Measurements from ENCODE around the gene OR6A2. TPM values are rescaled to one million over a fixed set of nuclear protein-coding genes. Genes with fewer than 3 reads are reported as not detected.

The OR6A2 gene
- total RNA-seq, 4 donors from 2014 or later, result 0.08 to 0.13 TPM; not detected in 2

DNA sequence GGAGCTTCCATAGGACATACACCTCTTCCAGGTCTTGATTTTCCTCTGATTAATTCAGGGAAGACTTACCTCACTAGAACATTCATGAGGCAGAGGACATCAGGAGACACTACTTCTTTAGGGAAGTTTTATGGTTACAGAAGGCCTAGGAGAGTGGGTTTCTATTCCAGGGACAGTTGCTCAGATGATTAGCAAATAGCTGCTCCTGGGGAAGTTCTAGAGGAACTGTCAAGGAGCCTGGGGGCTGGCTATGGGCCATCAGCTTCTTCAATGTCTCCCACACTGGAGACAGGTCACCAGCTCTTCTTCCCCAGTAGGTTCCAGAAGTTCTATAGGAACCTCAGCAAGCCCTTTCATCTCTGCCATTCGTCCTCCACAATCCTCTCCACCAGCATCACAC is 34.5 kb upstream of the OR6A2 start:
- TF ChIP-seq EP300 (IDR thresholded peaks at IDR 0.05) (no peak), POLR2A (IDR thresholded peaks at IDR 0.05) (no peak), POLR2AphosphoS5 (IDR thresholded peaks at IDR 0.05) (no peak)
- TF ChIP-seq, protein P1, sequence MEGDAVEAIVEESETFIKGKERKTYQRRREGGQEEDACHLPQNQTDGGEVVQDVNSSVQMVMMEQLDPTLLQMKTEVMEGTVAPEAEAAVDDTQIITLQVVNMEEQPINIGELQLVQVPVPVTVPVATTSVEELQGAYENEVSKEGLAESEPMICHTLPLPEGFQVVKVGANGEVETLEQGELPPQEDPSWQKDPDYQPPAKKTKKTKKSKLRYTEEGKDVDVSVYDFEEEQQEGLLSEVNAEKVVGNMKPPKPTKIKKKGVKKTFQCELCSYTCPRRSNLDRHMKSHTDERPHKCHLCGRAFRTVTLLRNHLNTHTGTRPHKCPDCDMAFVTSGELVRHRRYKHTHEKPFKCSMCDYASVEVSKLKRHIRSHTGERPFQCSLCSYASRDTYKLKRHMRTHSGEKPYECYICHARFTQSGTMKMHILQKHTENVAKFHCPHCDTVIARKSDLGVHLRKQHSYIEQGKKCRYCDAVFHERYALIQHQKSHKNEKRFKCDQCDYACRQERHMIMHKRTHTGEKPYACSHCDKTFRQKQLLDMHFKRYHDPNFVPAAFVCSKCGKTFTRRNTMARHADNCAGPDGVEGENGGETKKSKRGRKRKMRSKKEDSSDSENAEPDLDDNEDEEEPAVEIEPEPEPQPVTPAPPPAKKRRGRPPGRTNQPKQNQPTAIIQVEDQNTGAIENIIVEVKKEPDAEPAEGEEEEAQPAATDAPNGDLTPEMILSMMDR (IDR thresholded peaks at IDR 0.05), result no peak
- 60 to 82% methylated on average over 1 of the region's 1 CpG for WGBS, 2 donors (ENCODE audit: low coverage in 1 of 2)
- H3K4me3 ChIP-seq, result no peak overlapping the region
- H3K27me3 ChIP-seq, result peaks cover 3% of the 10 kb centered on the region
- H3K9me3 ChIP-seq, result no peaks in the 10 kb centered on the region
- no peak for ATAC-seq
- H3K4me1 ChIP-seq, result no peaks in the 10 kb centered on the region
- H3K36me3 ChIP-seq, result no peaks in the 10 kb centered on the region
- H3K27ac ChIP-seq, result no peak overlapping the region

DNA sequence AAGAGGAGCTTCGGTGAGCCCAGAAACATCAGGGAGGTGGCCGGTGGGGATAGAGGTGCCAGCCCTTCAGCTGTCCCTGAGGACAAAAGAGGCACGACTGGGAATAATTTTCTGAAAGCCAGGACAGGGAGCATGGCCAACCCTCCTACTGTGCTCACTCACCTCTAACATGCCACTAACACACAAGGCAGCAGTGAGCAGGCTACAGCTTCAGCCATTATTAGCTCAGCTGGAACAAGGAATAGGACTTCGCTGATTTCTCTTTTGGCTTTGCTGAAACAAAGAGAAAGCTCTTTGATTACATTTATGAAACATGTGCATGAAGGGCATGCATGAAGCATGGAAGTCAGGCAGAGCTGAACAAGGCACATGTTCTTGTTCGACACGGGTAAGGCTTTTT is 33.9 kb upstream of the OR6A2 start:
- 67% methylated on average over 4 to 6 of the region's 6 CpGs for whole genome bisulfite sequencing, 2 donors (ENCODE audit: low coverage in 1 of 2)
- H3K27me3 ChIP-seq, result peaks cover 3% of the 10 kb centered on the region
- no peak overlapping the region for H3K27ac ChIP-seq
- no peak overlapping the region for H3K4me3 ChIP-seq
- TF ChIP-seq POLR2A (IDR thresholded peaks at IDR 0.05), result no peak
- no peak for TF ChIP-seq POLR2AphosphoS5 (IDR thresholded peaks at IDR 0.05)
- no peak for TF ChIP-seq EP300 (IDR thresholded peaks at IDR 0.05)
- TF ChIP-seq, protein P1 (IDR thresholded peaks at IDR 0.05), result no peak
- no peaks in the 10 kb centered on the region for H3K9me3 ChIP-seq
- no peak for ATAC-seq
- no peaks in the 10 kb centered on the region for H3K36me3 ChIP-seq
- no peaks in the 10 kb centered on the region for H3K4me1 ChIP-seq

DNA sequence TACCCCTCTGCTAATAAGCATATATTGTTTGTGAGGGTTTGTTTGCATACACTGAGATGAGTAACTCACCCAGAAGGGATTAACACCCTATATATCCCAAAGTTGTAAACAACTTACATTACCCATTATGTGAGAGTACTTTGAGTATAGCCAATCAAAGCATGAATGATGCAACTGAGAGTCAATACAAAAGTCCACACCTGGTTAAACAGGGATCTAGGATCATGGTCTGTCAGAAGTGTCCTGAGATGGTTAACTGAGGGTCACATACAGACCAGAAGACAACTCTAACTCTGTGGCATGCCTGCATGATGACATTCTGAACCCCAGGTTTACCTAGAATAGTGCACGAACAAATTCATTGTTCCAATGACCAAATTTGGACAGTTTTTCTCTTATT is 28.6 kb upstream of the OR6A2 start:
- no peaks in the 10 kb centered on the region for H3K36me3 ChIP-seq
- H3K27me3 ChIP-seq, result no peaks in the 10 kb centered on the region
- 56 to 80% methylated on average over 1 of the region's 1 CpG for WGBS, 2 donors (ENCODE audit: low coverage in 1 of 2)
- no peak for ATAC-seq
- H3K9me3 ChIP-seq, result no peaks in the 10 kb centered on the region
- no peaks in the 10 kb centered on the region for H3K4me1 ChIP-seq
- H3K4me3 ChIP-seq, result no peak overlapping the region
- no peak for TF ChIP-seq POLR2AphosphoS5 (IDR thresholded peaks at IDR 0.05)
- no peak overlapping the region for H3K27ac ChIP-seq

DNA sequence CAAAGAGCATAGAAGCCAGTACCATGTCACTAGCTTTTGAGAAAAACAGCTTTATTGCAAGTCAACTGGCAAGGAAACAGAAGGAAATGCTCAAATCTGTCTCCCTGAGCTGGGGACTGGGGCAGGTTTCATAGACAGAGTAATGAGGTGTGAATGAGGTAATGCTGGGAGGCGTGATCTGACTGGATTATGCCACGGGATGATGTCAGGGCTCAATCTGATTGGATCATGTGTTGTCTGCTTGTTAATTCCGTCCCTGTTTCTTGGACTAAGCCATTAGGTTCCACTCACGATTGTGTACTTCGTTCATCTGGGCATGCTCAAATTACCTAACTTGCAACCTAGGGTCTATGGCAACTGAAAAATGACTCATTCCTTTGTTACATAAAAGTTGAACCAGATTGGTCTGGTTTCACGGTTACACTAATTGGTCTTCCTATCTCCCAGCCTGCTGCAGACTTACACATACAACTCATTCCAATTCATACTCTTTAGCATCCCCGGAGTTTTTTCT is 25.8 kb upstream of the OR6A2 start:
- no peak for TF ChIP-seq POLR2AphosphoS5 (IDR thresholded peaks at IDR 0.05)
- TF ChIP-seq EP300 (IDR thresholded peaks at IDR 0.05), result no peak
- no peak for TF ChIP-seq POLR2A (IDR thresholded peaks at IDR 0.05)
- TF ChIP-seq, protein P1 (IDR thresholded peaks at IDR 0.05), result no peak
- WGBS, 2 donors (ENCODE audit: low coverage in 1 of 2), result 71 to 77% methylated on average over 7 of the region's 7 CpGs
- no peak overlapping the region for H3K27ac ChIP-seq
- ATAC-seq, result no peak
- H3K36me3 ChIP-seq, result no peaks in the 10 kb centered on the region
- no peaks in the 10 kb centered on the region for H3K27me3 ChIP-seq
- no peaks in the 10 kb centered on the region for H3K9me3 ChIP-seq
- H3K4me3 ChIP-seq, result no peak overlapping the region
- no peaks in the 10 kb centered on the region for H3K4me1 ChIP-seq

DNA sequence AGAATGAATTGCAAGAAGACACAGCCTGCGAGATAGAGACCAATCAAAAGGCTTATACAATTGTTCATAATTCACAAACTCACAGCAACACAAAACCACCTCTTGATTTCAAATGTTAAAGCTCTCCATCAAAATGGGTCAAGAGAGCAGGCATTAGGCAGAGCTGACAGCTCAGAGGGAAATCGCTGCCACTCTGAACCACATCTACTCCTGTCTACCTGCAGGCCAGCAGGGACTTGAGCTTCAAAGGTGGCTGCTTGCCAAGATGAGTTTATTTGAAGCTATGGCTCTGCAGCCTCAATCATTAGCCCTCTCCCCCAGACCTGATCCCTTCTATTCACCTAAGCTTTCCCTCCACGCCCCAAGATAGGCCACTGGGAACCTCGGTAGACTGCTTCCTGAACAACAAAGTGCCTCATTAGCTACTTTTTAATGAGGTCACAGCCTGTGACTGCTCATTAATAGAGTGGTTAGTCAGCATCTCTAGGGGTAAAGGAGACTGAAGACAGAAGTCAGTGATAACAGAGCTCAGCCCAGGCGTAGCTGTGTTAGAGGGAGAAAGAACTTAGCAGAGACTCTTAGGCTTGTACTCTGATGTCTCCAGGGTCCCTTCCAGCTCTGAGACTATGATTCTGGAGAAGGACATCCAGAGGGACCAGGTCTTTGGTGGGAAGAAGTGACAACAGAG is 24.8 kb upstream of the OR6A2 start:
- Histone ChIP-seq H3K4me1 (no peaks in the 10 kb centered on the region), H3K27me3 (no peaks in the 10 kb centered on the region), H3K36me3 (no peaks in the 10 kb centered on the region), H3K27ac (no peak overlapping the region), H3K9me3 (no peaks in the 10 kb centered on the region), H3K4me3 (no peak overlapping the region)
- no peak for ATAC-seq
- 70 to 73% methylated on average over 3 to 4 of the region's 5 CpGs for WGBS, 2 donors (ENCODE audit: low coverage in 1 of 2)
- no peak for TF ChIP-seq EP300 (IDR thresholded peaks at IDR 0.05)
- TF ChIP-seq POLR2AphosphoS5 (IDR thresholded peaks at IDR 0.05), result no peak
- TF ChIP-seq, protein P1 (IDR thresholded peaks at IDR 0.05), result no peak
- no peak for TF ChIP-seq POLR2A (IDR thresholded peaks at IDR 0.05)
